ENCODE results near the gene ALPP.
"Not testable (repeated sequence)": the region's sequence is repeated elsewhere in the genome, so short reads cannot be mapped to it uniquely, and the experiment has no call there.

Gene ALPP

DNA sequence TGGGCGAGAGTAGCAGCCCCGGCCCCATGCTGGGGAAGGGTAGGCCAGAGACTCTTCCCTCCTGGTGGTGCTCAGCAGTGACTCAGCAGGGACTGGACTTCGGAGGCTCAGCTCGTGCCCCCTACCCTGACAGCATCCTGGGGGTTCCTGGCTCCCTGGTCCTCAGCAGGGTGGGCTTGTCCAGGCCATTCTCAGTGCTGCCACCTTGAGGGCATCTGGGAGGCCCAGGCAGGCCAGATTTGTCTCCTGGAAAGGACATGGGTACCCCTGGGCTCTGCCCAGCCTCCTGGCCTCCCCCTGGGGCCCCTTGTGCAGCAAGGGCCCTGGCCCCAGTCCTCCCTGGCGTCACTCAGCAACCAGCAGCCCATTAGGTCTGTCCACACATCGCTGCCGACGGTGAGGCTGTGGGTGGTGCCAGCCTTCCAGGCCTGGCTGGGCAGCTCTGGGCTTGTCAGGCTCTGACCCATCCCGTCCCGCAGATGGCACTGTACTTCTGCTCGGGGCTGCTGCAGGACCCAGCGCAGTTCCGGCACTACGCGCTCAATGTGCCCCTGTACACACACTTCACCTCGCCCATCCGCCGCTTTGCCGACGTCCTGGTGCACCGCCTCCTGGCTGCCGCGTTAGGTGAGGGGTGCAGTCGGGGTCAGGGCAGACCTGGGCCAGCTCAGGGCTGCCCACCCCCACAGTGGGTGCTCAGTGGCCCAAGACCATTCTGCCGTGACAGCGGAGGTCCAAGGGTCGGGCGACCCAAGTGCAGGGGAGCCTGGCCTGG, 45.0 kb upstream of the ALPP start:
- Histone ChIP-seq H3K36me3 (ENCODE audit: insufficient read depth, insufficient read length, low read length) (peaks cover 9% of the 10 kb centered on the region), H3K4me1 (ENCODE audit: insufficient read depth, insufficient read length) (peaks cover 28% of the 10 kb centered on the region), H3K9ac (ENCODE audit: insufficient read length, low read depth) (no peak overlapping the region), H3K9me3 (ENCODE audit: insufficient read depth, low read length) (no peaks in the 10 kb centered on the region), H3K4me3 (ENCODE audit: insufficient read length, low read depth) (no peak overlapping the region), H3K27me3 (ENCODE audit: insufficient read depth, insufficient read length) (no peaks in the 10 kb centered on the region)
- DNase-seq (ENCODE audit: low read depth, low spot score) = peak; percentile 28
- no peak for TF ChIP-seq YY1 (IDR thresholded peaks at IDR 0.05; ENCODE audit: insufficient read depth, insufficient read length)
- TF ChIP-seq SUZ12 (IDR thresholded peaks at IDR 0.05; ENCODE audit: extremely low read depth, insufficient read depth, insufficient read length) = no peak
- no peak for TF ChIP-seq ZNF274 (IDR thresholded peaks at IDR 0.05; ENCODE audit: low read depth, low read length)

GRCh38 chr2:232334136-232334884, 44.2 kb upstream of the ALPP start:
- not testable (repeated sequence) for H3K4me3 ChIP-seq (ENCODE audit: insufficient read length, low read depth); H3K9me3 ChIP-seq (ENCODE audit: insufficient read depth, low read length); H3K9ac ChIP-seq (ENCODE audit: insufficient read length, low read depth)

GRCh38 chr2:232334885-232335205, 43.7 kb upstream of the ALPP start:
- H3K4me1 ChIP-seq (ENCODE audit: insufficient read depth, insufficient read length) = peaks cover 30% of the 10 kb centered on the region
- not testable (repeated sequence) for H3K4me3 ChIP-seq (ENCODE audit: insufficient read length, low read depth); H3K36me3 ChIP-seq (ENCODE audit: insufficient read depth, insufficient read length, low read length); H3K27me3 ChIP-seq (ENCODE audit: insufficient read depth, insufficient read length); H3K9ac ChIP-seq (ENCODE audit: insufficient read length, low read depth); DNase-seq (ENCODE audit: low read depth, low spot score); H3K9me3 ChIP-seq (ENCODE audit: insufficient read depth, low read length)

More at GRCh38 chr2:232334136-232334884, 44.2 kb upstream of the ALPP start:
- H3K27me3 ChIP-seq (ENCODE audit: insufficient read depth, insufficient read length); DNase-seq (ENCODE audit: low read depth, low spot score); H3K36me3 ChIP-seq (ENCODE audit: insufficient read depth, insufficient read length, low read length): not testable (repeated sequence)
- H3K4me1 ChIP-seq (ENCODE audit: insufficient read depth, insufficient read length) = peaks cover 29% of the 10 kb centered on the region

DNA sequence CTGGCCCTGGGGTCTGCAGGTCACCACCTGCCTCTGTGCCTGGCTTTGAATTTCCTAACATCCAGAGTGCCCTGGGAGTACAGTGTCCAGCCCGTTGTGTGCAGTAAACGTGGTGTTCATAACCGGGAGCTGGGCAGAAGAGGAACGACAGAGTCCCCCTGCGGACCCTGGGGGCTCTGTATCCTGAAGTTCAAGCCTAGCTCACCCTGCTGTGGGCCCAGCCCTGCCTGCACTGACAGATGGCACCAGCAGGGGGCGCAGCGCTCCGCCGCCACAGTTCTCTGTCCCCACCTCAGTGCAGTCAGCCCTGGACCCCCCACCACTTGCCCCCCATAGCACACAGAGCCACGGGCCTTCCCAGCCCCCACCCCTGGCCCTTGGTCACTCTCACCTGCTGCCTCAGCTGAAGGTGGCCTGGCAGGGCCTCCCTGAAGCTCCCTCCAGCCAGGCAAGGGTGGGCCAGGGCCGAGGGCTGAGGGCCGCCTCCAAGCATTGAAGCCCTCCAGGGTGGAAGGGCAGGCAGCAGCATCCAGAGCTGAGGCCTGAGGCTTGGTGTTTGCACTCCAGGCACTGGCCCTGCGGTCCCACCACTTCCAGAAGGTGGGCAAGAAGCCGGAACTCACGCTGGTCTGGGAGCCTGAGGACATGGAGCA, 43.2 kb upstream of the ALPP start:
- H3K27me3 ChIP-seq (ENCODE audit: insufficient read depth, insufficient read length); H3K36me3 ChIP-seq (ENCODE audit: insufficient read depth, insufficient read length, low read length); H3K4me3 ChIP-seq (ENCODE audit: insufficient read length, low read depth); H3K9me3 ChIP-seq (ENCODE audit: insufficient read depth, low read length); DNase-seq (ENCODE audit: low read depth, low spot score): not testable (repeated sequence)
- H3K9ac ChIP-seq (ENCODE audit: insufficient read length, low read depth) = peak overlapping the region; percentile 26
- H3K4me1 ChIP-seq (ENCODE audit: insufficient read depth, insufficient read length) = peaks cover 28% of the 10 kb centered on the region

- Histone ChIP-seq H3K9me3 (ENCODE audit: insufficient read depth, low read length) (no peaks in the 10 kb centered on the region), H3K36me3 (ENCODE audit: insufficient read depth, insufficient read length, low read length) (peaks cover 11% of the 10 kb centered on the region), H3K4me1 (ENCODE audit: insufficient read depth, insufficient read length) (peaks cover 24% of the 10 kb centered on the region), H3K27me3 (ENCODE audit: insufficient read depth, insufficient read length) (no peaks in the 10 kb centered on the region), H3K4me3 (ENCODE audit: insufficient read length, low read depth) (no peak overlapping the region), H3K9ac (ENCODE audit: insufficient read length, low read depth) (peak overlapping the region; percentile 26)
- TF ChIP-seq SUZ12 (IDR thresholded peaks at IDR 0.05; ENCODE audit: extremely low read depth, insufficient read depth, insufficient read length) = no peak
- TF ChIP-seq YY1 (IDR thresholded peaks at IDR 0.05; ENCODE audit: insufficient read depth, insufficient read length) = no peak
- no peak for TF ChIP-seq ZNF274 (IDR thresholded peaks at IDR 0.05; ENCODE audit: low read depth, low read length)
- no peak for DNase-seq (ENCODE audit: low read depth, low spot score)
Measured at GRCh38 chr2:232335859-232336215, 42.7 kb upstream of the ALPP start.

DNA sequence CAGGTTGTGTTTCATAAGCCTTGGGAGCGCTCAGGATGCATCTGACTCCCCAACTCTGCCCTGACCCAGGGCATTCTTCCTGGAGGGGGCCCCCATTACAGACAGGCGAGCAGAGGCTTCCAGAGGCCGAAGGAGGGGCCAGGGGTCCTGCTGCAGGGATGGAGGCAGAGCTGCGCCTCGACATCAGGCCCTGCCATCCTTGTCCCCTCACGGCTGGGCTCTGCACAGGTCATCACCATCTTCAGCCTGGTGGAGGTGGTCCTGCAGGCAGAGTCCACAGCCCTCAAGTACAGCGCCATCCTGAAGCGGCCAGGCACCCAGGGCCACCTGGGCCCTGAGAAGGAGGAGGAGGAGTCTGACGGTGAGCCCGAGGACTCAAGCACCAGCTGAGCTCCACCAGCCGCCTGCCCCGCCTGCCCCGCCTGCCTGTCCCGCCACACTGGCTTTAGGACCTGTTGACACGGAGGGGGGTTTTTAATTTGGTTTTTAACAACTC, 42.3 kb upstream of the ALPP start:
- Histone ChIP-seq H3K9me3 (ENCODE audit: insufficient read depth, low read length) (no peaks in the 10 kb centered on the region), H3K36me3 (ENCODE audit: insufficient read depth, insufficient read length, low read length) (peaks cover 11% of the 10 kb centered on the region), H3K4me1 (ENCODE audit: insufficient read depth, insufficient read length) (peaks cover 24% of the 10 kb centered on the region), H3K4me3 (ENCODE audit: insufficient read length, low read depth) (no peak overlapping the region), H3K27me3 (ENCODE audit: insufficient read depth, insufficient read length) (no peaks in the 10 kb centered on the region), H3K9ac (ENCODE audit: insufficient read length, low read depth) (peak overlapping the region; percentile 26)
- TF ChIP-seq SUZ12 (IDR thresholded peaks at IDR 0.05; ENCODE audit: extremely low read depth, insufficient read depth, insufficient read length) (no peak), YY1 (IDR thresholded peaks at IDR 0.05; ENCODE audit: insufficient read depth, insufficient read length) (no peak), ZNF274 (IDR thresholded peaks at IDR 0.05; ENCODE audit: low read depth, low read length) (no peak)
- DNase-seq (ENCODE audit: low read depth, low spot score) = no peak

DNA sequence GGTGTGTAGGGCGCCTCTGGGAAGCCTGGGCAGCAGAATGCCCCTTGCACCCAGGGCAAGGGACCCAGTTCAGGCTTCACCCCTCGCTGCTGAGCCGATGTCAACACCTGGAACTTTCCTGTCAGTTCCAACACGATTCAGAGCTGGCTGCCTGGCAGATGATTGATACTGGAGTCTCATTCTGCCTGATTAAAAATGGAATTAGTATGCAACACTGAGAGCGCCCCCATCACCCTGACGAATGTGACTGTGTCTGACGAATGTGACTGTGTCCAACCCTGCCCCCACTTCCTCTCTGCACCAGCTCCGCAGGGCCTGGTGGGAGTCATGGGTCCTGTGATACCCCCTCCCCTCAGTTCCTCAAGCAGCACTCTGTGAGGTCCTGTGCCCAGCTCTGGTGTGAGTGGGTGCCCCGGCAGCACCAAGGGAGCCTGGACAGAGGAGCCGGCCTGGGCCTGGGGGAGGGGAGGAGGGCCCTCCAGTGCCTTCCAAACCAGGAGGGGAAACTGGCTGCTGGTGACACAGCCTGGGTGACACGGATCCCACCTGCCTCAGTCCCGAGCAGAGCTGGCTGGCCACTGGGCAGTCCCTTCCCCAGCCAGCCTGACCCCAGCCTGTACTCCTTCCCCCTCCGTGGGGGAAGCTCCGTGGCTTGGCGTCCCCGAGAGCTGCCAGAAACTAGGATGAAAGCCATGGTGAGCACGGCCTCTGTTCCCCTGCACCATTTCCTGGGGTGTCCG, 41.4 kb upstream of the ALPP start:
- no peak overlapping the region for H3K9ac ChIP-seq (ENCODE audit: insufficient read length, low read depth)
- H3K4me3 ChIP-seq (ENCODE audit: insufficient read length, low read depth) = no peak overlapping the region
- H3K9me3 ChIP-seq (ENCODE audit: insufficient read depth, low read length) = no peaks in the 10 kb centered on the region
- H3K36me3 ChIP-seq (ENCODE audit: insufficient read depth, insufficient read length, low read length) = peaks cover 11% of the 10 kb centered on the region
- TF ChIP-seq ZNF274 (IDR thresholded peaks at IDR 0.05; ENCODE audit: low read depth, low read length) = no peak
- no peak for TF ChIP-seq SUZ12 (IDR thresholded peaks at IDR 0.05; ENCODE audit: extremely low read depth, insufficient read depth, insufficient read length)
- no peak for TF ChIP-seq YY1 (IDR thresholded peaks at IDR 0.05; ENCODE audit: insufficient read depth, insufficient read length)
- DNase-seq (ENCODE audit: low read depth, low spot score) = no peak
- peaks cover 24% of the 10 kb centered on the region for H3K4me1 ChIP-seq (ENCODE audit: insufficient read depth, insufficient read length)
- no peaks in the 10 kb centered on the region for H3K27me3 ChIP-seq (ENCODE audit: insufficient read depth, insufficient read length)

DNA sequence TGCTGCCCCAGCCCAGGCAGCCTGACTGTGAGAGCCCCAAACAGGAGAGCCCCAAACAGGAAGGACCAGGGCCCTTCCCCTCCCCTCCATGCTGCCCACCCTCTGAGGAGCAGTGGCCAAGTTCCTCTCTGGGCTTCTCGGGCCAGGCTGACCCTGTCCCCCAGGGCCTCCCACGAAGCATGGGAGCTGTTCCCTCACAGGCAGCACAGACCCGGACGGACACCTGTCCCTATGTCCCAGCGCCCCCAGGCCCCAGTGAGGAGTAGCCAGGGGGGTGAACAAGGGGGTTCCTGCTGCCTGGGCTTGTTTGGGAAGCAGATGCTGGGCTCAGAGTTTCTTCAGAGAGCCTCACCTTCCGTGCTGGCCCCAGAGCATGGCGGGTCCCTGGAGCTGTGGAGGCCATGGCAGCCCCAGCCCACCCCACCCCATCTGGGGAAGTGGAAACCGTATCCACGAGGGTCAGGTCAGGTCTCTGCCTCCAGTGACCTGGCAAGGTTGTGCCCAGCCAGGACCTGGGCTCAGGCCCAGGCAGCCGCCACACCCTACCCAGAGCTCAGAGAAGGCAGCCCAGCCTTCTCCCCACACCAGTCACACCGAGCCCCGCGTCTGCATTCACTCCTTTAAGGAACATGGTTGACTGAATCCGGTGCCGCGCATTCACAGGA, 40.3 kb upstream of the ALPP start:
- Histone ChIP-seq H3K4me1 (ENCODE audit: insufficient read depth, insufficient read length) (peaks cover 19% of the 10 kb centered on the region), H3K36me3 (ENCODE audit: insufficient read depth, insufficient read length, low read length) (peaks cover 11% of the 10 kb centered on the region)
- DNase-seq (ENCODE audit: low read depth, low spot score); H3K9me3 ChIP-seq (ENCODE audit: insufficient read depth, low read length); H3K9ac ChIP-seq (ENCODE audit: insufficient read length, low read depth); H3K4me3 ChIP-seq (ENCODE audit: insufficient read length, low read depth); H3K27me3 ChIP-seq (ENCODE audit: insufficient read depth, insufficient read length): not testable (repeated sequence)

Measured in NT2/D1 (cell line).